ENCODE data around the gene KDSR.

DNA sequence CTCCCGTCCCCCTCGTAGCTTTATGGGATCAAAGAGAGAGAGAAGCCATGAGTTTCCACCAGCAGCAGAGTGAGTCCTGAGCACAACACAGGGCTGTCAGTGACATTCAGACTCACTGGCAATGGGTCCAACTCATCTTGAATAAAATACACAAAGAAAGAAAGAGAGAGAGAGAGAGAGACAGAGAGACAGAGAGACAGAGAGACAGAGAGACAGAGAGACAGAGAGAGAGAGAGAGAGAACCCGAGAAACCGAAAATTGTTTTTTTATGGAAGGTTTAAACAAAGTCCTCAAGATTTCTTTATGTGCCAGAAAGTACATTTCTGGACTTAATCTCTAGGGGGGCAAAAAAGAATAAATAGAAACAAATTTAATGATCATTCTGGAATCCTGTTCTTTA, 35.9 kb downstream of the KDSR start:
- TF ChIP-seq SIN3A (IDR thresholded peaks at IDR 0.05; ENCODE audit: borderline replicate concordance, insufficient read depth, low read length) (no peak), TAF1 (IDR thresholded peaks at IDR 0.05; ENCODE audit: borderline replicate concordance, insufficient read depth, low read length) (no peak), POLR2AphosphoS5 (IDR thresholded peaks at IDR 0.05; ENCODE audit: low read depth, low read length) (no peak)
- TF ChIP-seq, protein P1, sequence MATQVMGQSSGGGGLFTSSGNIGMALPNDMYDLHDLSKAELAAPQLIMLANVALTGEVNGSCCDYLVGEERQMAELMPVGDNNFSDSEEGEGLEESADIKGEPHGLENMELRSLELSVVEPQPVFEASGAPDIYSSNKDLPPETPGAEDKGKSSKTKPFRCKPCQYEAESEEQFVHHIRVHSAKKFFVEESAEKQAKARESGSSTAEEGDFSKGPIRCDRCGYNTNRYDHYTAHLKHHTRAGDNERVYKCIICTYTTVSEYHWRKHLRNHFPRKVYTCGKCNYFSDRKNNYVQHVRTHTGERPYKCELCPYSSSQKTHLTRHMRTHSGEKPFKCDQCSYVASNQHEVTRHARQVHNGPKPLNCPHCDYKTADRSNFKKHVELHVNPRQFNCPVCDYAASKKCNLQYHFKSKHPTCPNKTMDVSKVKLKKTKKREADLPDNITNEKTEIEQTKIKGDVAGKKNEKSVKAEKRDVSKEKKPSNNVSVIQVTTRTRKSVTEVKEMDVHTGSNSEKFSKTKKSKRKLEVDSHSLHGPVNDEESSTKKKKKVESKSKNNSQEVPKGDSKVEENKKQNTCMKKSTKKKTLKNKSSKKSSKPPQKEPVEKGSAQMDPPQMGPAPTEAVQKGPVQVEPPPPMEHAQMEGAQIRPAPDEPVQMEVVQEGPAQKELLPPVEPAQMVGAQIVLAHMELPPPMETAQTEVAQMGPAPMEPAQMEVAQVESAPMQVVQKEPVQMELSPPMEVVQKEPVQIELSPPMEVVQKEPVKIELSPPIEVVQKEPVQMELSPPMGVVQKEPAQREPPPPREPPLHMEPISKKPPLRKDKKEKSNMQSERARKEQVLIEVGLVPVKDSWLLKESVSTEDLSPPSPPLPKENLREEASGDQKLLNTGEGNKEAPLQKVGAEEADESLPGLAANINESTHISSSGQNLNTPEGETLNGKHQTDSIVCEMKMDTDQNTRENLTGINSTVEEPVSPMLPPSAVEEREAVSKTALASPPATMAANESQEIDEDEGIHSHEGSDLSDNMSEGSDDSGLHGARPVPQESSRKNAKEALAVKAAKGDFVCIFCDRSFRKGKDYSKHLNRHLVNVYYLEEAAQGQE (IDR thresholded peaks at IDR 0.05; ENCODE audit: insufficient read depth in 1 of 2, low read depth in 2 of 2, low read length in 2 of 2): no peak

Data from PFSK-1 (cell line).